ENCODE results near the gene FKBP2. TPM values are rescaled to one million over a fixed set of nuclear protein-coding genes. Genes with fewer than 3 reads are reported as not detected.

Gene FKBP2
- 78.2 and 80.2 TPM in 2 replicates for polyA plus RNA-seq (2013)

DNA sequence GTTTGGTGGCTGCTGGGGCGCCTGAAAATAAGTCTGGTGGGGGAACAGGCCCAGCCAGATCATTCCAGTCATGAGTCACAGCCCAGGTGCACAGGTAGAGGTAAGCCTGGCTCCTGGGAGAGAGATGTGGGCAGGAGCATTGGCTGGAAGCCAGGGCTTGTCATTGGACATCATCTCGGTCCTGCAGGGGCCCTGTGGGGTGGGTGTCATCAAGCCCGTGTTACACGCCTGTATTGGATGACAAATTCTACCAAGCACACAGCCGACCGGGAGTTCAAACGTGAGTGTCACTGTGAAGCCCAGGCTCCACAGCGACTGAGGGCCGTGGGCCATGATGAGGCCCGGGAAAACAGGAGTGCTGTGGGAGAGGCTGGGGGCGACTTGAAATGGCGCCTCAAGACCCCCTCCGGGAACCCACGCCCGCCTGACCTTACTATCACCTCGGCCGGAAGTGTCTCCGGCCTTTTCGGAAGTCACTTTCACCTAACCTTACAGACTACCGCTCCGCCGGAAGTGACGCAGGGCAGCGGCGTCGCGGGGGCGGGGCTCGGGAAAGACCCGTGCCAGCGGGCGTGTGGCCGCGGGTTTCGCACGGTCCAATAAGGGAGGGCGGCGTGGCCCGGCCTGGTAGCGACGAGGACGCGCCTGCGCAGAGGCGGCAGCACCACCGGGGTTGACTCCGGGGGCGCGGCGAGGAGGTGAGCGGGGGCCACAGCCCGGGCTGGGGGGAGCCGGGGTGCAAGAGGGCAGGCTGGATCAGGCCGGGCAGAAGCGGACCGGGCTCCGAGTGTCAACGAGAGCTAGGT is at the start of gene FKBP2:
Gene FKBP2 (plus strand): TSS at position 661 of the 806 bp plus-strand sequence. CDS start 1,293 bp downstream, outside the sequence.
- Histone ChIP-seq H4K91ac (ENCODE audit: low read depth, low read length) (peak within 1 kb of the TSS; percentile 99), H3K36me3 (ENCODE audit: control insufficient read depth in 1 of 2, insufficient read depth in 2 of 2, low read length in 2 of 2) (peaks cover 44 to 47% of the 10 kb centered on the region in 2 experiments), H2BK12ac (ENCODE audit: low read length) (peak within 1 kb of the TSS; percentile 39), H3K27me3 (ENCODE audit: insufficient read depth, low read length) (no peaks in the 10 kb centered on the region), H4K8ac (ENCODE audit: low read depth, low read length) (peak within 1 kb of the TSS; percentile 99), H3K14ac (ENCODE audit: low read length) (peak within 1 kb of the TSS; percentile 98), H2BK5ac (ENCODE audit: low read depth, low read length, poor library complexity) (peak within 1 kb of the TSS; percentile 98), H3K4me3 (ENCODE audit: low read depth, low read length) (peak within 1 kb of the TSS; percentile 76), H3K9ac (ENCODE audit: low read length) (peak within 1 kb of the TSS; percentile 84), H3K23ac (ENCODE audit: low read length) (no peak within 1 kb of the TSS), H3K79me2 (ENCODE audit: control insufficient read depth, insufficient read depth, low read length, poor library complexity) (peaks cover 22% of the 10 kb centered on the region), H3K4me2 (ENCODE audit: low read length) (peak within 1 kb of the TSS; percentile 94), H3K18ac (ENCODE audit: low read length) (peak within 1 kb of the TSS; percentile 96), H3K4ac (ENCODE audit: low read depth, low read length) (peak within 1 kb of the TSS; percentile 97), H2BK120ac (ENCODE audit: insufficient read depth, low read length, poor library complexity) (peak within 1 kb of the TSS; percentile 98), H2AK5ac (ENCODE audit: low read length) (peak within 1 kb of the TSS; percentile 89), H2AFZ (ENCODE audit: insufficient read depth, low read length, poor library complexity) (peak within 1 kb of the TSS; percentile 87), H4K12ac (ENCODE audit: low read depth, low read length) (peak within 1 kb of the TSS; percentile 97), H3K79me1 (ENCODE audit: low read length) (peaks cover 28% of the 10 kb centered on the region), H3K9me3 (ENCODE audit: insufficient read depth, low read depth, low read length) (no peaks in the 10 kb centered on the region), H3K27ac (ENCODE audit: low read depth, low read length) (peak within 1 kb of the TSS; percentile 95), H3K4me1 (ENCODE audit: control insufficient read depth in 1 of 2, insufficient read depth in 2 of 2, low read length in 2 of 2) (peaks cover 28 to 36% of the 10 kb centered on the region in 2 experiments)
- no CpG with 5 or more reads among the region's 58 CpGs for WGBS (ENCODE audit: extremely low coverage, insufficient coverage, insufficient read length)
- DNase-seq = peak; percentile 97 to 99

GRCh38 chr11:64192434-64192833 is 48.5 kb upstream of the FKBP2 start:
- Histone ChIP-seq H3K18ac (ENCODE audit: low read length) (no peak overlapping the region), H4K91ac (ENCODE audit: low read depth, low read length) (no peak overlapping the region), H3K79me1 (ENCODE audit: low read length) (no peaks in the 10 kb centered on the region), H3K27me3 (ENCODE audit: insufficient read depth, low read length) (no peaks in the 10 kb centered on the region), H2BK12ac (ENCODE audit: low read length) (no peak overlapping the region), H3K36me3 (ENCODE audit: control insufficient read depth in 1 of 2, insufficient read depth in 2 of 2, low read length in 2 of 2) (peaks cover 47 to 54% of the 10 kb centered on the region in 2 experiments), H3K9me3 (ENCODE audit: insufficient read depth, low read depth, low read length) (no peaks in the 10 kb centered on the region), H2AK5ac (ENCODE audit: low read length) (no peak overlapping the region), H2BK120ac (ENCODE audit: insufficient read depth, low read length, poor library complexity) (no peak overlapping the region), H2AFZ (ENCODE audit: insufficient read depth, low read length, poor library complexity) (no peak overlapping the region), H3K4ac (ENCODE audit: low read depth, low read length) (no peak overlapping the region), H4K12ac (ENCODE audit: low read depth, low read length) (no peak overlapping the region), H3K23ac (ENCODE audit: low read length) (no peak overlapping the region), H3K79me2 (ENCODE audit: control insufficient read depth, insufficient read depth, low read length, poor library complexity) (peaks cover 14% of the 10 kb centered on the region), H3K14ac (ENCODE audit: low read length) (no peak overlapping the region), H2BK5ac (ENCODE audit: low read depth, low read length, poor library complexity) (no peak overlapping the region), H3K4me2 (ENCODE audit: low read length) (no peak overlapping the region), H4K8ac (ENCODE audit: low read depth, low read length) (no peak overlapping the region), H3K27ac (ENCODE audit: low read depth, low read length) (no peak overlapping the region), H3K4me1 (ENCODE audit: control insufficient read depth in 1 of 2, insufficient read depth in 2 of 2, low read length in 2 of 2) (peaks cover 0 to 3% of the 10 kb centered on the region in 2 experiments), H3K4me3 (ENCODE audit: low read depth, low read length) (no peak overlapping the region), H3K9ac (ENCODE audit: low read length) (no peak overlapping the region)
- no peak for DNase-seq
- WGBS (ENCODE audit: extremely low coverage, insufficient coverage, insufficient read length) = no CpG with 5 or more reads among the region's 5 CpGs

DNA sequence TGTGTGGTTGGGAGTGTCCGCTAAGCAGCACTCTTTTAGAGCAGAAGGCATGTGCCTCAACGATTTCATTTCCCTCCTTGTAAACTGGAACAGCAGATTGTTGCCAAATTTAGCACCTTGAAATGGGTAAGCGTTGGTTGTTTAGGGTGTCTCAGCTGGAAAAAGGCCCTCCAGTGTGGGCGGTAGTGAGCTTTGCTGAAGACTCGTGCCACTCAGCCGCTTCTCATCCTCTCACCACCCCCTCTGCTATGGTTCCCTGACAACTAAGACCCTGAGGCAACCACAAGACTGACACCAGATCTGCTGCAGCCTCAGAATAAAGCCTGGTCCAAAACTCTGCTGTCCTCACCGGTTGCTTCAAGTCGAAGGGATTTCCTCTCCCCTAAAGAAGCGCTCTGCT is 44.3 kb upstream of the FKBP2 start:
- H3K27me3 ChIP-seq (ENCODE audit: insufficient read depth, low read length) = no peaks in the 10 kb centered on the region
- no peaks in the 10 kb centered on the region for H3K79me2 ChIP-seq (ENCODE audit: control insufficient read depth, insufficient read depth, low read length, poor library complexity)
- H3K9ac ChIP-seq (ENCODE audit: low read length) = no peak overlapping the region
- no peak overlapping the region for H2BK5ac ChIP-seq (ENCODE audit: low read depth, low read length, poor library complexity)
- H4K91ac ChIP-seq (ENCODE audit: low read depth, low read length) = no peak overlapping the region
- no peak overlapping the region for H3K4me2 ChIP-seq (ENCODE audit: low read length)
- H4K12ac ChIP-seq (ENCODE audit: low read depth, low read length) = no peak overlapping the region
- H3K14ac ChIP-seq (ENCODE audit: low read length) = no peak overlapping the region
- WGBS (ENCODE audit: extremely low coverage, insufficient coverage, insufficient read length) = no CpG with 5 or more reads among the region's 9 CpGs
- no peak overlapping the region for H3K4ac ChIP-seq (ENCODE audit: low read depth, low read length)
- no peak for DNase-seq
- no peak overlapping the region for H3K4me3 ChIP-seq (ENCODE audit: low read depth, low read length)
- no peak overlapping the region for H3K18ac ChIP-seq (ENCODE audit: low read length)
- H3K79me1 ChIP-seq (ENCODE audit: low read length) = no peaks in the 10 kb centered on the region
- no peak overlapping the region for H2BK12ac ChIP-seq (ENCODE audit: low read length)
- H2AK5ac ChIP-seq (ENCODE audit: low read length) = no peak overlapping the region
- peaks cover 66 to 81% of the 10 kb centered on the region in 2 experiments for H3K36me3 ChIP-seq (ENCODE audit: control insufficient read depth in 1 of 2, insufficient read depth in 2 of 2, low read length in 2 of 2)
- no peak overlapping the region for H3K27ac ChIP-seq (ENCODE audit: low read depth, low read length)
- H3K4me1 ChIP-seq (ENCODE audit: control insufficient read depth in 1 of 2, insufficient read depth in 2 of 2, low read length in 2 of 2) = no peaks in the 10 kb centered on the region
- no peak overlapping the region for H2BK120ac ChIP-seq (ENCODE audit: insufficient read depth, low read length, poor library complexity)
- H4K8ac ChIP-seq (ENCODE audit: low read depth, low read length) = no peak overlapping the region
- no peaks in the 10 kb centered on the region for H3K9me3 ChIP-seq (ENCODE audit: insufficient read depth, low read depth, low read length)
- H2AFZ ChIP-seq (ENCODE audit: insufficient read depth, low read length, poor library complexity) = no peak overlapping the region
- no peak overlapping the region for H3K23ac ChIP-seq (ENCODE audit: low read length)

DNA sequence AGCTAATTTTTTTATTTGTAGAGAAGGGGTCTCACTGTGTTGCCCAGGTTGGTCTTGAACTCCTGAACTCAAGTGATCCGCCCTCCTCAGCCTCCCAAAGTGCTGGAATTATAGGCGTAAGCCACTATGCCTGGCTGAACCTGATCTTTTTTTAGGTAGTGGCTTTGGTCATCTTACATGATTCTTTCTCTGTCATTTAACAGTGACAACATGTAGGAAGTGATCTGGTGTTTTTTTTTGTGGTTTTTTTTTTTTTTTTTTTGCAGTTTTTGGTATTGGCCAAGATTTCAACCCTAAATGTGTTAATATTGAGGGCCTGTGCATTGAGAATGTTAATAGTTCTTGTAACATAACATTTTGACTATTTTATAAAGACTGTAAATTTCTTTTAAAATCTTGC is 42.4 kb upstream of the FKBP2 start:
- H3K14ac ChIP-seq (ENCODE audit: low read length) = no peak overlapping the region
- no peak overlapping the region for H3K4me3 ChIP-seq (ENCODE audit: low read depth, low read length)
- H3K23ac ChIP-seq (ENCODE audit: low read length) = no peak overlapping the region
- H3K79me2 ChIP-seq (ENCODE audit: control insufficient read depth, insufficient read depth, low read length, poor library complexity) = no peaks in the 10 kb centered on the region
- H3K27me3 ChIP-seq (ENCODE audit: insufficient read depth, low read length) = no peaks in the 10 kb centered on the region
- no peak overlapping the region for H3K27ac ChIP-seq (ENCODE audit: low read depth, low read length)
- WGBS (ENCODE audit: extremely low coverage, insufficient coverage, insufficient read length) = no CpG with 5 or more reads among the region's 2 CpGs
- H3K4ac ChIP-seq (ENCODE audit: low read depth, low read length) = no peak overlapping the region
- H3K79me1 ChIP-seq (ENCODE audit: low read length) = no peaks in the 10 kb centered on the region
- no peak overlapping the region for H3K9ac ChIP-seq (ENCODE audit: low read length)
- no peak for DNase-seq
- H2AFZ ChIP-seq (ENCODE audit: insufficient read depth, low read length, poor library complexity) = no peak overlapping the region
- no peak overlapping the region for H3K18ac ChIP-seq (ENCODE audit: low read length)
- no peak overlapping the region for H4K8ac ChIP-seq (ENCODE audit: low read depth, low read length)
- H4K12ac ChIP-seq (ENCODE audit: low read depth, low read length) = no peak overlapping the region
- no peak overlapping the region for H4K91ac ChIP-seq (ENCODE audit: low read depth, low read length)
- no peak overlapping the region for H2BK5ac ChIP-seq (ENCODE audit: low read depth, low read length, poor library complexity)
- H3K4me1 ChIP-seq (ENCODE audit: control insufficient read depth in 1 of 2, insufficient read depth in 2 of 2, low read length in 2 of 2) = no peaks in the 10 kb centered on the region
- H3K4me2 ChIP-seq (ENCODE audit: low read length) = no peak overlapping the region
- H3K36me3 ChIP-seq (ENCODE audit: control insufficient read depth in 1 of 2, insufficient read depth in 2 of 2, low read length in 2 of 2) = peaks cover 66 to 89% of the 10 kb centered on the region in 2 experiments
- H2BK120ac ChIP-seq (ENCODE audit: insufficient read depth, low read length, poor library complexity) = no peak overlapping the region
- no peaks in the 10 kb centered on the region for H3K9me3 ChIP-seq (ENCODE audit: insufficient read depth, low read depth, low read length)
- no peak overlapping the region for H2BK12ac ChIP-seq (ENCODE audit: low read length)
- no peak overlapping the region for H2AK5ac ChIP-seq (ENCODE audit: low read length)

Measured in trophoblast cell (in vitro differentiated cells and primary cell).